ENCODE results near the gene NARF. TPM values are rescaled to one million over a fixed set of nuclear protein-coding genes. Genes with fewer than 3 reads are reported as not detected.
"Not testable (repeated sequence)": the region's sequence is repeated elsewhere in the genome, so short reads cannot be mapped to it uniquely, and the experiment has no call there.

NARF gene
- total RNA-seq, 2 experiments from 2014 or later = 71.5 to 78.9 TPM

GRCh38 chr17:82489851-82490511, 31.4 kb downstream of the NARF start:
- POLR2A ChIA-PET = no interaction called here
- CTCF ChIA-PET = interaction anchor here (0.5 kb wide), 1 partner anchor 60 kb away, joined by 3 read pairs; no protein-coding TSS in a partner anchor

GRCh38 chr17:82490512-82491195, 32.1 kb downstream of the NARF start:
- CTCF ChIA-PET = no interaction called here
- POLR2A ChIA-PET = no interaction called here

- ChIA-PET CTCF (no interaction called here), POLR2A (no interaction called here)
Measured at GRCh38 chr17:82491196-82491530, 32.6 kb downstream of the NARF start.

- CTCF ChIA-PET = no interaction called here
- POLR2A ChIA-PET = no interaction called here
Measured at GRCh38 chr17:82491533-82491932, 33.0 kb downstream of the NARF start.

- POLR2A ChIA-PET = no interaction called here
- CTCF ChIA-PET = interaction anchor here (0.6 to 1.1 kb wide), 2 partner anchors 12 to 62 kb away, joined by 3 to 5 read pairs; no protein-coding TSS in a partner anchor
Measured at GRCh38 chr17:82492643-82493225, 34.2 kb downstream of the NARF start.

GRCh38 chr17:82493226-82493781, 34.8 kb downstream of the NARF start:
- CTCF ChIA-PET = interaction anchor here (0.6 to 1.1 kb wide), 3 partner anchors 12 to 228 kb away, joined by 3 to 6 read pairs (median 5); no protein-coding TSS in a partner anchor
- POLR2A ChIA-PET = no interaction called here

GRCh38 chr17:82494236-82495055, 35.9 kb downstream of the NARF start:
- POLR2A ChIA-PET = interaction anchor here (1.3 kb wide), 1 partner anchor 24 kb away, joined by 6 read pairs; no protein-coding TSS in a partner anchor
- CTCF ChIA-PET = interaction anchor here (0.5 to 1.2 kb wide), 4 partner anchors 11 to 323 kb away, joined by 3 to 6 read pairs (median 4); no protein-coding TSS in a partner anchor

- ChIA-PET POLR2A (interaction anchor here (0.5 to 1.3 kb wide), 4 partner anchors 23 to 203 kb away, joined by 3 to 12 read pairs (median 5); no protein-coding TSS in a partner anchor), CTCF (interaction anchor here (0.6 to 1.2 kb wide), 6 partner anchors 16 to 198 kb away, joined by 3 to 6 read pairs (median 4); partner anchors contain the start of gene FOXK2)
Measured at GRCh38 chr17:82495844-82496528, 37.4 kb downstream of the NARF start.

- POLR2A ChIA-PET = interaction anchor here (0.9 kb wide), 1 partner anchor 23 kb away, joined by 3 read pairs; the partner anchor contains the start of gene FOXK2
- CTCF ChIA-PET = interaction anchor here (1.2 kb wide), 1 partner anchor 16 kb away, joined by 3 read pairs; no protein-coding TSS in a partner anchor
Measured at GRCh38 chr17:82496529-82497434, 38.2 kb downstream of the NARF start.

GRCh38 chr17:82497483-82498405, 39.2 kb downstream of the NARF start:
- ChIA-PET CTCF (interaction anchor here (1.2 kb wide), 1 partner anchor 17 kb away, joined by 3 read pairs; no protein-coding TSS in a partner anchor), POLR2A (interaction anchor here (0.7 to 0.9 kb wide), 2 partner anchors 21 to 22 kb away, joined by 3 read pairs; partner anchors contain the start of gene FOXK2)

- POLR2A ChIA-PET = interaction anchor here (0.6 kb wide), 1 partner anchor 50 kb away, joined by 4 read pairs; no protein-coding TSS in a partner anchor
- CTCF ChIA-PET = no interaction called here
Measured at GRCh38 chr17:82502207-82502606, 43.7 kb downstream of the NARF start.

- CTCF ChIA-PET = interaction anchor here (1.4 kb wide), 1 partner anchor 16 kb away, joined by 4 read pairs; the partner anchor contains the start of gene FOXK2
- POLR2A ChIA-PET = interaction anchor here (0.6 kb wide), 1 partner anchor 19 kb away, joined by 3 read pairs; no protein-coding TSS in a partner anchor
Measured at GRCh38 chr17:82503094-82503727, 44.7 kb downstream of the NARF start.

- ChIA-PET CTCF (interaction anchor here (0.6 to 1.4 kb wide), 2 partner anchors 15 to 19 kb away, joined by 3 to 4 read pairs; partner anchors contain the start of gene FOXK2), POLR2A (interaction anchor here (0.6 kb wide), 1 partner anchor 19 kb away, joined by 3 read pairs; no protein-coding TSS in a partner anchor)
Measured at GRCh38 chr17:82503728-82504308, 45.3 kb downstream of the NARF start.

GRCh38 chr17:82505296-82505695, 46.8 kb downstream of the NARF start:
- POLR2A ChIA-PET = no interaction called here
- CTCF ChIA-PET = interaction anchor here (1.9 kb wide), 1 partner anchor 11 kb away, joined by 5 read pairs; no protein-coding TSS in a partner anchor

- POLR2A ChIA-PET = not testable (repeated sequence)
Measured at GRCh38 chr17:82506402-82506801, 47.9 kb downstream of the NARF start.

More at GRCh38 chr17:82506402-82506801, 47.9 kb downstream of the NARF start:
- CTCF ChIA-PET = interaction anchor here (0.6 to 2.0 kb wide), 4 partner anchors 12 to 48 kb away, joined by 3 to 8 read pairs (median 4); partner anchors contain the start of gene FOXK2
